ENCODE results near the gene EMC10. TPM values are rescaled to one million over a fixed set of nuclear protein-coding genes. Genes with fewer than 3 reads are reported as not detected.

EMC10 gene
- total RNA-seq, 1 experiment from 2014 or later, result 108 TPM

GRCh38 chr19:50494186-50495019, 18.1 kb downstream of the EMC10 start:
- intact Hi-C loops (cut with micrococcal nuclease; ENCODE audit: unreplicated experiment), result no loop called here
- Histone ChIP-seq H3K9me3 (ENCODE audit: low read depth, low read length, poor library complexity, severe bottlenecking) (no peaks in the 10 kb centered on the region), H3K4me3 (ENCODE audit: low read depth, low read length, poor library complexity, severe bottlenecking) (no peak overlapping the region), H3K4me1 (ENCODE audit: insufficient read depth, low read length, poor library complexity, severe bottlenecking) (no peaks in the 10 kb centered on the region), H3K27ac (ENCODE audit: low read depth, low read length, poor library complexity, severe bottlenecking) (no peak overlapping the region), H3K27me3 (replicated peaks; ENCODE audit: insufficient read depth, low read depth, low read length, poor library complexity) (peaks cover 70% of the 10 kb centered on the region), H3K36me3 (ENCODE audit: insufficient read depth, low read length, poor library complexity, severe bottlenecking) (no peaks in the 10 kb centered on the region)
- ChIA-PET POLR2A (ENCODE audit: low non-redundant PET) (no interaction called here), CTCF (no interaction called here)
- BruUV-seq (replicated peaks), result no TSS peak
- TF ChIP-seq EZH2 (IDR thresholded peaks at IDR 0.05; ENCODE audit: borderline replicate concordance, low read depth, low read length, poor library complexity, severe bottlenecking) (no peak), CTCF (conservative IDR thresholded peaks at IDR 0.05; ENCODE audit: low read depth, low read length) (no peak)
- DNase-seq (ENCODE audit: low spot score), result no peak

GRCh38 chr19:50495020-50495531, 18.8 kb downstream of the EMC10 start:
- DNase-seq (ENCODE audit: low spot score), result no peak
- H3K27ac ChIP-seq (ENCODE audit: low read depth, low read length, poor library complexity, severe bottlenecking), result no peak overlapping the region
- no peaks in the 10 kb centered on the region for H3K9me3 ChIP-seq (ENCODE audit: low read depth, low read length, poor library complexity, severe bottlenecking)
- no peak overlapping the region for H3K4me3 ChIP-seq (ENCODE audit: low read depth, low read length, poor library complexity, severe bottlenecking)
- ChIA-PET CTCF (no interaction called here), POLR2A (ENCODE audit: low non-redundant PET) (no interaction called here)
- no peaks in the 10 kb centered on the region for H3K36me3 ChIP-seq (ENCODE audit: insufficient read depth, low read length, poor library complexity, severe bottlenecking)
- no TSS peak for BruUV-seq (replicated peaks)
- intact Hi-C loops (cut with micrococcal nuclease; ENCODE audit: unreplicated experiment), result no loop called here
- no peak for TF ChIP-seq EZH2 (IDR thresholded peaks at IDR 0.05; ENCODE audit: borderline replicate concordance, low read depth, low read length, poor library complexity, severe bottlenecking)
- TF ChIP-seq CTCF (conservative IDR thresholded peaks at IDR 0.05; ENCODE audit: low read depth, low read length), result no peak
- no peaks in the 10 kb centered on the region for H3K4me1 ChIP-seq (ENCODE audit: insufficient read depth, low read length, poor library complexity, severe bottlenecking)
- H3K27me3 ChIP-seq (replicated peaks; ENCODE audit: insufficient read depth, low read depth, low read length, poor library complexity), result peaks cover 73% of the 10 kb centered on the region

DNA sequence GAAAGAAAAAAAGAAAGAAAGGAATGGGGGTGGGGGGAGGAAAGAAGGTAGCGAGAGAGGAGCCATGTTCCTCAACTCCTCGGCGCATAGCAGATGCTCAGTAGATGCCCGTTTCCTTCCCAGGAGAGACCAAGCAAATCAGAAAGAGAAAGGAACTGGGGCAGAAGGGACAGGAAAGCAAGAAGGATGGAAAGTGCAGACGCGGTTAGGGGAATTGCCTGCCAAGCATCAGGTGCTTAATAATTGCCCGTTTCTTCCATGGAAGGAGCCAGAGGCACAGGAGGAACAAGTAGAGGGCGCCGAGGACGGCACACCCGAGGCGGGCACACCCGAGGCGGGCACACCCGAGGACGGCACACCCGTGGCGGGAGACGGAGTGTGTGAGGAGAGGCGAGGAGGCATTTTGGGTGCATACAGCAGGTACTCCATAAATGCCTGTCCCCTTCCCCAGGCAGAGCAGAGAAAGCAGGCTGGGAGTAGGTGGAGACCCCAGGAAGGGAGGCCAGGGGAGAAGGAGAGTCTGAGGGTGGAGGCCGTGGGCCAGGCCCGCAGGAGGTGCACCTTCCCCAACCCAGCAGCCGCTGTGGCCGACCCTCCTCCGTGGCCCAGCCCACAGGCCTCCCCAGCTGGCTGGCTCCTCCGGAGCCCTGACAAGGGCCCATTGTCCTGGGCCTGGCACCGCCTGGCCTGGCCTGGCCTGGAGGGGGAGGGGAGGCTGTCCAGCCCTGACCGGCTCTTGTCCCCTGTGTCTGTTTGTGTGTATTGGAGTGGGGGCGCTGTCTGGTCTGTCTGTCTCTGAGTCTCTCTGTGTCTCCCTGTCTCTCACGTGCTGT, 20.1 kb downstream of the EMC10 start:
- TF ChIP-seq CTCF (conservative IDR thresholded peaks at IDR 0.05; ENCODE audit: low read depth, low read length) (no peak), EZH2 (IDR thresholded peaks at IDR 0.05; ENCODE audit: borderline replicate concordance, low read depth, low read length, poor library complexity, severe bottlenecking) (no peak)
- peaks cover 64% of the 10 kb centered on the region for H3K27me3 ChIP-seq (replicated peaks; ENCODE audit: insufficient read depth, low read depth, low read length, poor library complexity)
- H3K4me1 ChIP-seq (ENCODE audit: insufficient read depth, low read length, poor library complexity, severe bottlenecking), result no peaks in the 10 kb centered on the region
- ChIA-PET POLR2A (ENCODE audit: low non-redundant PET) (no interaction called here), CTCF (no interaction called here)
- intact Hi-C loops (cut with micrococcal nuclease; ENCODE audit: unreplicated experiment), result no loop called here
- no TSS peak for BruUV-seq (replicated peaks)
- no peak overlapping the region for H3K4me3 ChIP-seq (ENCODE audit: low read depth, low read length, poor library complexity, severe bottlenecking)
- H3K27ac ChIP-seq (ENCODE audit: low read depth, low read length, poor library complexity, severe bottlenecking), result no peak overlapping the region
- H3K36me3 ChIP-seq (ENCODE audit: insufficient read depth, low read length, poor library complexity, severe bottlenecking), result no peaks in the 10 kb centered on the region
- DNase-seq (ENCODE audit: low spot score), result no peak
- H3K9me3 ChIP-seq (ENCODE audit: low read depth, low read length, poor library complexity, severe bottlenecking), result no peaks in the 10 kb centered on the region
